Astrocyte of the cerebellum (primary cell): ENCODE measurements around the gene STAB2.

Experiments used
- DNase-seq: peaks from one replicate; pipeline ENCODE4 v3.0.0-alpha.2; 2011; ENCODE audit warnings: low read depth
- H3K4me3 ChIP-seq: 2 replicates; pipeline ENCODE4 v1.5.1; 2011; ENCODE audit warnings: mild to moderate bottlenecking, low read depth, low read length, moderate library complexity
- CTCF ChIP-seq: IDR thresholded peaks from 2 replicates; pipeline ENCODE4 v1.5.1; 2012; ENCODE audit warnings: low read length, low read depth, moderate library complexity, mild to moderate bottlenecking; ENCODE audit errors: missing control alignments
- in situ Hi-C: cut with HindIII; loops from 2 replicates; pipeline ENCODE4 v1.10.0; 2017; ENCODE audit warnings: low sequenced_read_pairs

The STAB2 gene

GRCh38 chr12:103768467-103769123 is 181.5 kb downstream of the STAB2 start:
- no peak for TF ChIP-seq CTCF
- in situ Hi-C loops: no loop called here
- no peak overlapping the region for H3K4me3 ChIP-seq
- no peak for DNase-seq

- H3K4me3 ChIP-seq: no peak overlapping the region
- DNase-seq: no peak
- in situ Hi-C loops: no loop called here
- no peak for TF ChIP-seq CTCF
Measured at GRCh38 chr12:103769240-103769945, 182.3 kb downstream of the STAB2 start.

GRCh38 chr12:103771466-103771865 is 184.4 kb downstream of the STAB2 start:
- peak; percentile 31 for DNase-seq
- H3K4me3 ChIP-seq: no peak overlapping the region
- in situ Hi-C loops: no loop called here
- TF ChIP-seq CTCF: peak; percentile 77

- no peak for TF ChIP-seq CTCF
- in situ Hi-C loops: no loop called here
- no peak for DNase-seq
- H3K4me3 ChIP-seq: no peak overlapping the region
Measured at GRCh38 chr12:103772367-103773108, 185.5 kb downstream of the STAB2 start.

GRCh38 chr12:103773109-103773910 is 186.2 kb downstream of the STAB2 start:
- H3K4me3 ChIP-seq: no peak overlapping the region
- no peak for TF ChIP-seq CTCF
- DNase-seq: peak; percentile 78
- in situ Hi-C loops: no loop called here

GRCh38 chr12:103774977-103775560 is 188.0 kb downstream of the STAB2 start:
- DNase-seq: no peak
- no peak for TF ChIP-seq CTCF
- in situ Hi-C loops: loop anchor here (5.0 kb wide), 1 partner anchor 92 kb away; no protein-coding TSS in a partner anchor
- H3K4me3 ChIP-seq: no peak overlapping the region
